Measurements from ENCODE around the gene FREY1. TPM values are rescaled to one million over a fixed set of nuclear protein-coding genes. Genes with fewer than 3 reads are reported as not detected.
"Not testable (repeated sequence)": the region's sequence is repeated elsewhere in the genome, so short reads cannot be mapped to it uniquely, and the experiment has no call there.

Gene FREY1
- total and polyA plus RNA-seq, 2 of the 4 experiments (the other 2 are of a cell fraction), result 0.21 TPM; not detected in 1

- H2AK9ac ChIP-seq (replicated peaks; ENCODE audit: low read depth, low read length, poor library complexity); DNase-seq; H3K4me3 ChIP-seq (ENCODE audit: insufficient read depth, low read depth, low read length); H3K27me3 ChIP-seq (ENCODE audit: control insufficient read depth, insufficient read depth, low read length); H3K4me1 ChIP-seq (ENCODE audit: control insufficient read depth, insufficient read depth, low read length); BruUV-seq (replicated peaks); H3K9me3 ChIP-seq (ENCODE audit: control insufficient read depth, insufficient read depth, low read length); intact Hi-C loops (cut with micrococcal nuclease); H3K27ac ChIP-seq (ENCODE audit: insufficient read depth, low read length); H4K8ac ChIP-seq (ENCODE audit: low read depth in 2 of 2, low read length in 2 of 2); H3K9ac ChIP-seq (ENCODE audit: low read depth, low read length); H4K91ac ChIP-seq (ENCODE audit: insufficient read depth, low read depth, low read length); H3K9me1 ChIP-seq (ENCODE audit: insufficient read depth, low read length); H3K79me1 ChIP-seq (ENCODE audit: low read depth in 1 of 2, low read length in 2 of 2); H2BK120ac ChIP-seq (ENCODE audit: low read depth, low read length); POLR2A ChIA-PET (ENCODE audit: unreplicated experiment); H2BK5ac ChIP-seq (ENCODE audit: low read depth, low read length, poor library complexity, severe bottlenecking); H3K4me2 ChIP-seq (ENCODE audit: low read depth, low read length); H2BK15ac ChIP-seq (ENCODE audit: low read depth, low read length); in situ Hi-C loops (cut with MboI; ENCODE audit: low sequenced_read_pairs); CTCF ChIA-PET; H4K5ac ChIP-seq (ENCODE audit: low read depth, low read length); ATAC-seq (ENCODE audit: low read depth); H2BK20ac ChIP-seq (ENCODE audit: low read depth, low read length); H3K23ac ChIP-seq (ENCODE audit: low read depth, low read length); H2AK5ac ChIP-seq (ENCODE audit: low read depth, low read length); H3K56ac ChIP-seq (ENCODE audit: extremely low read depth, insufficient read depth, low read length); H3K4ac ChIP-seq (ENCODE audit: low read depth, low read length); H2AFZ ChIP-seq (replicated peaks; ENCODE audit: low read length, poor library complexity); H3K18ac ChIP-seq (ENCODE audit: low read depth, low read length); dilution Hi-C loops (cut with HindIII; ENCODE audit: low sequenced_read_pairs, unreplicated experiment); H3K14ac ChIP-seq (replicated peaks; ENCODE audit: low read depth, low read length): not testable (repeated sequence)
- 0 out of 2 replicates have a peak, but pooled peaks have one; percentile 18 for TF ChIP-seq POLR2A (IDR thresholded peaks at IDR 0.05; ENCODE audit: low read depth, low read length)
- Histone ChIP-seq H4K20me1 (ENCODE audit: insufficient read depth, low read length) (peaks cover 10% of the 10 kb centered on the region; the same call in 1 of the 2 replicates), H3K36me3 (ENCODE audit: control insufficient read depth, insufficient read depth, low read length) (peaks cover 22% of the 10 kb centered on the region)
- 88% methylated on average over 2 of the region's 6 CpGs; no CpG with 5 or more reads in 1 of the 2 experiments for whole genome bisulfite sequencing, 2 experiments (ENCODE audit: extremely low coverage in 2 of 2, insufficient read length in 1 of 2)
These were observed 1.5 kb downstream of the FREY1 start for GRCh38 chr11:45905576-45905975.
